Measurements from ENCODE around the gene WNT2. TPM values are rescaled to one million over a fixed set of nuclear protein-coding genes. Genes with fewer than 3 reads are reported as not detected.

The WNT2 gene
- total RNA-seq, 1 donor from 2014 or later, result 0.41 TPM

GRCh38 chr7:117296066-117296465 is 26.8 kb downstream of the WNT2 start:
- Mint-ChIP-seq H3K36me3 (ENCODE audit: low read depth, unreplicated experiment) (no peaks in the 10 kb centered on the region), H3K27ac (ENCODE audit: unreplicated experiment) (no peak overlapping the region), H3K4me3 (ENCODE audit: unreplicated experiment) (no peak overlapping the region), H3K4me1 (ENCODE audit: unreplicated experiment) (no peaks in the 10 kb centered on the region), H3K27me3 (ENCODE audit: unreplicated experiment) (peaks cover 2% of the 10 kb centered on the region), H3K9me3 (ENCODE audit: unreplicated experiment) (no peaks in the 10 kb centered on the region)
- TF ChIP-seq, protein P1, sequence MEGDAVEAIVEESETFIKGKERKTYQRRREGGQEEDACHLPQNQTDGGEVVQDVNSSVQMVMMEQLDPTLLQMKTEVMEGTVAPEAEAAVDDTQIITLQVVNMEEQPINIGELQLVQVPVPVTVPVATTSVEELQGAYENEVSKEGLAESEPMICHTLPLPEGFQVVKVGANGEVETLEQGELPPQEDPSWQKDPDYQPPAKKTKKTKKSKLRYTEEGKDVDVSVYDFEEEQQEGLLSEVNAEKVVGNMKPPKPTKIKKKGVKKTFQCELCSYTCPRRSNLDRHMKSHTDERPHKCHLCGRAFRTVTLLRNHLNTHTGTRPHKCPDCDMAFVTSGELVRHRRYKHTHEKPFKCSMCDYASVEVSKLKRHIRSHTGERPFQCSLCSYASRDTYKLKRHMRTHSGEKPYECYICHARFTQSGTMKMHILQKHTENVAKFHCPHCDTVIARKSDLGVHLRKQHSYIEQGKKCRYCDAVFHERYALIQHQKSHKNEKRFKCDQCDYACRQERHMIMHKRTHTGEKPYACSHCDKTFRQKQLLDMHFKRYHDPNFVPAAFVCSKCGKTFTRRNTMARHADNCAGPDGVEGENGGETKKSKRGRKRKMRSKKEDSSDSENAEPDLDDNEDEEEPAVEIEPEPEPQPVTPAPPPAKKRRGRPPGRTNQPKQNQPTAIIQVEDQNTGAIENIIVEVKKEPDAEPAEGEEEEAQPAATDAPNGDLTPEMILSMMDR (IDR thresholded peaks at IDR 0.05; ENCODE audit: unreplicated experiment), result no peak
- no peak for DNase-seq (ENCODE audit: low spot score)

- H3K36me3 Mint-ChIP-seq (ENCODE audit: low read depth, unreplicated experiment), result peaks cover under 1% of the 10 kb centered on the region
- DNase-seq (ENCODE audit: low spot score), result no peak
- no peaks in the 10 kb centered on the region for H3K4me1 Mint-ChIP-seq (ENCODE audit: unreplicated experiment)
- peaks cover under 1% of the 10 kb centered on the region for H3K27me3 Mint-ChIP-seq (ENCODE audit: unreplicated experiment)
- H3K9me3 Mint-ChIP-seq (ENCODE audit: unreplicated experiment), result no peaks in the 10 kb centered on the region
- H3K27ac Mint-ChIP-seq (ENCODE audit: unreplicated experiment), result no peak overlapping the region
- TF ChIP-seq, protein P1 (IDR thresholded peaks at IDR 0.05; ENCODE audit: unreplicated experiment), result no peak
- no peak overlapping the region for H3K4me3 Mint-ChIP-seq (ENCODE audit: unreplicated experiment)
Observed at GRCh38 chr7:117285826-117286225, 37.0 kb downstream of the WNT2 start.

- TF ChIP-seq, protein P1 (IDR thresholded peaks at IDR 0.05; ENCODE audit: unreplicated experiment), result no peak
- H3K27ac Mint-ChIP-seq (ENCODE audit: unreplicated experiment), result no peak overlapping the region
- peaks cover 4% of the 10 kb centered on the region for H3K36me3 Mint-ChIP-seq (ENCODE audit: low read depth, unreplicated experiment)
Observed at GRCh38 chr7:117284692-117285091, 38.2 kb downstream of the WNT2 start.

DNA sequence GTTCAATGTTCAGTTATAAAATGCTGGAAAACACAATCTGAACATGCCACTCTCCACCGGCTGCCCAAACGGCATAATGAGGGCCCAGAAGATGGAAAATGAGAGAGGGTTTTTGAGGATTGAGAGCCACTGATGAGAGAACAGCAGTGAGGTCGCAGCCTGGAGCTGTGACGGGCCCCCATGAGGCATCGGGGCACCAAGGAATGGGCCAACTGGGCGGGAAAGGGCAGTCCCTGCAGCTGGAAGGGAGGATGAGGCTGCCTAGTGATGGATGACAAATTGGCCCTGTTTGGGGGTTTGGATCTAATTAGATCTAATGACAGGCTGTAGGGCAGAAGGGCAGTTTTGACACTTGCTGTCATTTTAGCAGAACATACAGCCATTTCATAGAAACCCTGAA is 39.1 kb downstream of the WNT2 start:
- Mint-ChIP-seq H3K9me3 (ENCODE audit: unreplicated experiment) (no peaks in the 10 kb centered on the region), H3K27me3 (ENCODE audit: unreplicated experiment) (peaks cover 3% of the 10 kb centered on the region), H3K4me1 (ENCODE audit: unreplicated experiment) (peaks cover 4% of the 10 kb centered on the region), H3K36me3 (ENCODE audit: low read depth, unreplicated experiment) (peaks cover 4% of the 10 kb centered on the region), H3K4me3 (ENCODE audit: unreplicated experiment) (no peak overlapping the region), H3K27ac (ENCODE audit: unreplicated experiment) (no peak overlapping the region)
- TF ChIP-seq, protein P1 (IDR thresholded peaks at IDR 0.05; ENCODE audit: unreplicated experiment), result no peak
- no peak for DNase-seq (ENCODE audit: low spot score)

More at GRCh38 chr7:117284692-117285091, 38.2 kb downstream of the WNT2 start:
- H3K4me1 Mint-ChIP-seq (ENCODE audit: unreplicated experiment), result peaks cover 4% of the 10 kb centered on the region
- peaks cover 3% of the 10 kb centered on the region for H3K27me3 Mint-ChIP-seq (ENCODE audit: unreplicated experiment)
- H3K9me3 Mint-ChIP-seq (ENCODE audit: unreplicated experiment), result no peaks in the 10 kb centered on the region
- no peak overlapping the region for H3K4me3 Mint-ChIP-seq (ENCODE audit: unreplicated experiment)
- DNase-seq (ENCODE audit: low spot score), result no peak

DNA sequence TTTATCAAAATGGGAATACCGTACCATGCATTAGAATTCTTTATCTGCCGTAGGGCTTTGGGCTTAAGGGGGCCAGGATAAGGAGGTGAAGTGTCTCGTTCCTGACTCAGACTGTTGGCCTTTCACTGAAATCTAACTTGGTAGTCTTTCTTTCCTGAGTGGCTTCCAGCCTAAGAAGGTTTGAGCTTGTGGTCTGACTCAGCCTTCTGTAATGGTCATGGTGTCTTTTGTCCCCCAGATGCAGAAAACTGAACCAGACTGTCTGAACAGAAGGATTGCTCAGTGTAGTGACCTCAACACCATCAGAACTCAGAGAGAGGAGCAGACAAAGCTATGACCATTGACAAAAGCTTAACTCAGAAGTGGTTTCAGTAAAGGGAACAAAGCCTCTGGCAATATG is 39.5 kb downstream of the WNT2 start:
- Mint-ChIP-seq H3K4me3 (ENCODE audit: unreplicated experiment) (no peak overlapping the region), H3K27me3 (ENCODE audit: unreplicated experiment) (peaks cover 3% of the 10 kb centered on the region), H3K9me3 (ENCODE audit: unreplicated experiment) (no peaks in the 10 kb centered on the region), H3K36me3 (ENCODE audit: low read depth, unreplicated experiment) (peaks cover 4% of the 10 kb centered on the region), H3K27ac (ENCODE audit: unreplicated experiment) (no peak overlapping the region), H3K4me1 (ENCODE audit: unreplicated experiment) (peaks cover 4% of the 10 kb centered on the region)
- TF ChIP-seq, protein P1 (IDR thresholded peaks at IDR 0.05; ENCODE audit: unreplicated experiment), result no peak
- no peak for DNase-seq (ENCODE audit: low spot score)

Data from endothelial cell (in vitro differentiated cells).